ENCODE measurements around the gene PHOX2B.
"Not testable (repeated sequence)": the region's sequence is repeated elsewhere in the genome, so short reads cannot be mapped to it uniquely, and the experiment has no call there.

PHOX2B gene

GRCh38 chr4:41746440-41747229 lies 1.9 kb downstream of the PHOX2B start:
- Histone ChIP-seq H3K9me3 (ENCODE audit: severe bottlenecking) (no peaks in the 10 kb centered on the region), H3K27ac (no peak overlapping the region), H3K36me3 (no peaks in the 10 kb centered on the region), H3K4me3 (ENCODE audit: low read depth, low read length) (peak overlapping the region; percentile 43), H3K27me3 (ENCODE audit: insufficient read depth, low read depth, severe bottlenecking) (no peaks in the 10 kb centered on the region)
- DNase-seq, result no peak
- TF ChIP-seq CTCF (IDR thresholded peaks at IDR 0.05; ENCODE audit: low read depth, low read length), result no peak

DNA sequence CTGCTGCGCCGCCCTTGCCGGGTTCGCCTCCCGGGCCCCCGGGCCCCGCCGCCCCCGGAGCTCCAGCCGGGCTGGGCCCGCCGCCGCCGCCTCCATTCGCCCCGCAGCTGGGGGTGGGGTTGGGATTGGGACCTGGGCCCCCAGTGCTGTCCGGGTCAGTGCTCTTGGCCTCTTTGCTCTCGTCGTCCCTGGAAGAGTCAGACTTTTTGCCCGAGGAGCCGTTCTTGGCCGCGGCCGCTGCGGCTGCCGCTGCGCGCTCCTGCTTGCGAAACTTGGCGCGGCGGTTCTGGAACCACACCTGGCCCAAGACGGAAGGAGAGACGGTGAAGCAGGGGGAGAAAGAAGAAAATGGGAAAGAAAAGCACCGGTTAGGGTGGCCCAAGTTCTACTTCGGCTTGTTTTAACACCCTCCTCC lies 2.5 kb downstream of the PHOX2B start:
- H3K27me3 ChIP-seq (ENCODE audit: insufficient read depth, low read depth, severe bottlenecking), result no peaks in the 10 kb centered on the region
- no peaks in the 10 kb centered on the region for H3K9me3 ChIP-seq (ENCODE audit: severe bottlenecking)
- H3K36me3 ChIP-seq, result no peaks in the 10 kb centered on the region
- H3K27ac ChIP-seq, result no peak overlapping the region
- DNase-seq, result no peak
- no peak for TF ChIP-seq CTCF (IDR thresholded peaks at IDR 0.05; ENCODE audit: low read depth, low read length)
- H3K4me3 ChIP-seq (ENCODE audit: low read depth, low read length), result peak overlapping the region; percentile 43

DNA sequence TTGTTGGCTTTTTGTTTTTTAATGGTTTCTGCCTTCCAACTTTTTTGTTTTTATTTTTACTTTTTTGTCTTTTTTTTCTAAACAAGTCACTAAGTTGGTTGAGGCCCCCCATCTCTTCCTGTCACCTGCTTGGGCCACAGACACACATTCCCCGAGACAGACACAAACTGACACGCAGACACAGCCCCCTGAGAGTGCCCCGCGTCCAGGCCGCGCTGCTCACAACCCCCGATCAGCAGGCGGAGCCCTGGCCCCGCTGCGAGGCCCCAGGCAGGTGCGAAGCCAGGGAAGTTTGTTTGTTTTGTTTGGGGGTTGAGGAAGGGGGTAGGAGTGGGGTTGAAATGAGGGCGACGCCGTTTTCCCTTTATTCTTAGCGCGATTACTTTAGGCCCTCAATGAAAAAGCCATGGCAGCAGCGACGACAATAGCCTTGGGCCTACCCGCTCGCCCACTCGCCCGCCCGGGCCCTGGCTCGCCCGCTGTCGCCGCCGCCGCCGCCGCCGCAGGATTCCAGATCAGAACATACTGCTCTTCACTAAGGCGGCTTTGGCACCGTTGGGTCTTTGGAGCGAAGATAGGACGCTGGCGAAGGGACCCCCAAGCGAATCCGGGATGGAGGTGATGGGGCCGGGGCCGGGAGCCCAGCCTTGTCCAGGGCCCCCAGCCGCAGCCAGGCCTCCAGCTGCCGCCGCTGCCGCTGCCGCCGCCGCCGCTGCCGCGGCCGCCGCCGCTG lies 3.1 kb downstream of the PHOX2B start:
- H3K27ac ChIP-seq, result no peak overlapping the region
- H3K36me3 ChIP-seq, result no peaks in the 10 kb centered on the region
- H3K9me3 ChIP-seq (ENCODE audit: severe bottlenecking), result no peaks in the 10 kb centered on the region
- TF ChIP-seq CTCF (IDR thresholded peaks at IDR 0.05; ENCODE audit: low read depth, low read length), result no peak
- DNase-seq, result peak; percentile 16
- H3K27me3 ChIP-seq (ENCODE audit: insufficient read depth, low read depth, severe bottlenecking), result no peaks in the 10 kb centered on the region
- no peak overlapping the region for H3K4me3 ChIP-seq (ENCODE audit: low read depth, low read length)

- Histone ChIP-seq H3K4me3 (ENCODE audit: low read depth, low read length) (no peak overlapping the region), H3K9me3 (ENCODE audit: severe bottlenecking) (no peaks in the 10 kb centered on the region), H3K36me3 (no peaks in the 10 kb centered on the region), H3K27me3 (ENCODE audit: insufficient read depth, low read depth, severe bottlenecking) (no peaks in the 10 kb centered on the region), H3K27ac (no peak overlapping the region)
- TF ChIP-seq CTCF (IDR thresholded peaks at IDR 0.05; ENCODE audit: low read depth, low read length), result no peak
- no peak for DNase-seq
Observed at GRCh38 chr4:41744572-41745291, 3.8 kb downstream of the PHOX2B start.

DNA sequence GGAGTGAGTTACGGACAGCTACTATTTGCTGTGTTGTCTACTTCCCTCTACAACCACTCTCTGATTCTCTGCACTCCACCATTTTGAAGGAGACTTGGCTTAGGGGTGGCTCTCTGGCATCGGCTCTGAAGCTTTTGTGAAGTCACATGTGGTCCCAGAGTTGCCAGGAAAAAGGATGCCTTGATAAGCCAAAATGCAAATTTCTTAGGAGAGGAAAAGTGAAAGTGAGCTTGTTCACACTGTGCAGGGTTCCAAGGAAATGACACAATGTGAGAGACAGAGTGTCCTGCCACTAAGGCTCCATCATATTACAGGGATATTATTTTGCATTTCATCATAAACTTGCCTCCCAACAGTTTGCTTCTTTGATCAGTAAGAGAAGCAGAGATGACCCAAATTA lies 7.2 kb downstream of the PHOX2B start:
- Histone ChIP-seq H3K27me3 (ENCODE audit: insufficient read depth, low read depth, severe bottlenecking) (no peaks in the 10 kb centered on the region), H3K9me3 (ENCODE audit: severe bottlenecking) (no peaks in the 10 kb centered on the region), H3K36me3 (no peaks in the 10 kb centered on the region)

GRCh38 chr4:41737491-41737890 lies 11.0 kb downstream of the PHOX2B start:
- not testable (repeated sequence) for H3K9me3 ChIP-seq (ENCODE audit: severe bottlenecking); H3K36me3 ChIP-seq; H3K27me3 ChIP-seq (ENCODE audit: insufficient read depth, low read depth, severe bottlenecking); H3K27ac ChIP-seq; DNase-seq; H3K4me3 ChIP-seq (ENCODE audit: low read depth, low read length)

More for the DNA sequence above, 7.2 kb downstream of the PHOX2B start:
- Histone ChIP-seq H3K27ac (no peak overlapping the region), H3K4me3 (ENCODE audit: low read depth, low read length) (no peak overlapping the region)
- no peak for DNase-seq
- no peak for TF ChIP-seq CTCF (IDR thresholded peaks at IDR 0.05; ENCODE audit: low read depth, low read length)

Data from WERI-Rb-1 (cell line).